ENCODE results near the gene RASAL2. TPM values are rescaled to one million over a fixed set of nuclear protein-coding genes. Genes with fewer than 3 reads are reported as not detected.
"Not testable (repeated sequence)": the region's sequence is repeated elsewhere in the genome, so short reads cannot be mapped to it uniquely, and the experiment has no call there.

The RASAL2 gene
- total RNA-seq, 2 experiments from 2014 or later = not detected

DNA sequence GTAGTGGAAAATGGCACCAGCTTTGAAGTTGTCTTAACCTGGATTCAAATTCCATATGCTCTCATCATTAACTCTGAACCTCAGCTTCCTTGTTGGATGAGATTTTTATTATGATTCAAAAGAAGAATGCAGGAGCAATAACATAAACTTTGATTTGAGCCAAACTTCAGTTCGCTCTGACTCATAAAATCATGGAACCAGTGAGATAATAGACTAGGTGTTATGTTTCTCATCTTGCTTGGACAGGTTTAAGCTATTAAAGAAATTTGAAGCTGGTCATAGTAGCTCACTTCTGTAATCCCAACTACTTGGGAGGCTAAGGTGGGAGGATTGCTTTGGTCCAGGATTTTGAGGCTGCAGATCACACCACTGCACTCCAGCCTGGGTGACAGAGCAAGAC lies 230.1 kb downstream of the RASAL2 start:
- ChIA-PET POLR2A (no interaction called here), CTCF (no interaction called here)
- no peaks in the 10 kb centered on the region for H3K27me3 Mint-ChIP-seq
- H3K27ac Mint-ChIP-seq = no peak overlapping the region
- no peaks in the 10 kb centered on the region for H3K9me3 Mint-ChIP-seq
- H3K4me1 Mint-ChIP-seq = no peaks in the 10 kb centered on the region
- H3K4me3 Mint-ChIP-seq = no peak overlapping the region
- DNase-seq = no peak
- H3K36me3 Mint-ChIP-seq (ENCODE audit: low read depth) = no peaks in the 10 kb centered on the region

DNA sequence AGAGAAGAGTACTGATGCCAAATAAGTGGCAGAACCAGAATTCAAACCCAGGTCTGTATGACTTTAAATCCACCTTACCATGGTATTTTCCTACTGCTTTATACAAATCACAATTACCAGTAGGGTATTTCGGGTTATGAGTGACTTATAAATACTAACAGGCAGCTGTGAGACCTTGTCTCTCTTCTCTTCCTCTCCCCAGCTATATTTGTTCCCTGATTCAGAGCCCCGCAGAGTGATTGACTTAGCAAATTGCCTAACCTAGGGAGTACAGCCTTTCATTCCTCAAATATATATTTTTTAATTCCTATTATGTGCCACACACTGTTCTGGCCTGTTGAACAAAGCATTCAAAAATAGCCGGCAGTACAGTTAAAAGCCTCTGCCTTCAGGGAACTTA lies 234.8 kb downstream of the RASAL2 start:
- Mint-ChIP-seq H3K27ac (no peak overlapping the region), H3K36me3 (ENCODE audit: low read depth) (no peaks in the 10 kb centered on the region), H3K9me3 (no peaks in the 10 kb centered on the region), H3K4me3 (no peak overlapping the region), H3K27me3 (no peaks in the 10 kb centered on the region), H3K4me1 (no peaks in the 10 kb centered on the region)
- ChIA-PET CTCF (no interaction called here), POLR2A (no interaction called here)
- DNase-seq = no peak

DNA sequence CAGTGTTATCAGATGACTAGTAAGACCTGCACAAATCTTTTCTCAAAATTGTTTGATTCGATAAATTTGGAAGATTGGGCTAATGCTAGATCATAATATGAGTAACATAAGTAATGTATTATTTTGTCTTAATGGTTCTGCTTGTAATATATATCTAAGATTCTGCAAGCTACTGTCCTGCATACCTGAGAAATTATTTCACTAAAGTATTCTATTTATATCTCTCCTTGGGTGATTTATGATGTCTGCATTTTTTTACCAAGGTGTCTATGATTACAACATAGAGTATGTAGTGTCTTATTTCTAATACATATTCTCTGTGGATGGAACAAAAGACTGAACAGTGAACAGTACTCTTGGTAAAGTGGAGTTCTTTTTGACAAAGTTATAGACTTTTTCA lies 236.2 kb downstream of the RASAL2 start:
- Mint-ChIP-seq H3K9me3 (no peaks in the 10 kb centered on the region), H3K27me3 (no peaks in the 10 kb centered on the region), H3K4me3 (no peak overlapping the region), H3K36me3 (ENCODE audit: low read depth) (no peaks in the 10 kb centered on the region), H3K27ac (no peak overlapping the region), H3K4me1 (no peaks in the 10 kb centered on the region)
- ChIA-PET CTCF (no interaction called here), POLR2A (no interaction called here)
- DNase-seq = no peak

DNA sequence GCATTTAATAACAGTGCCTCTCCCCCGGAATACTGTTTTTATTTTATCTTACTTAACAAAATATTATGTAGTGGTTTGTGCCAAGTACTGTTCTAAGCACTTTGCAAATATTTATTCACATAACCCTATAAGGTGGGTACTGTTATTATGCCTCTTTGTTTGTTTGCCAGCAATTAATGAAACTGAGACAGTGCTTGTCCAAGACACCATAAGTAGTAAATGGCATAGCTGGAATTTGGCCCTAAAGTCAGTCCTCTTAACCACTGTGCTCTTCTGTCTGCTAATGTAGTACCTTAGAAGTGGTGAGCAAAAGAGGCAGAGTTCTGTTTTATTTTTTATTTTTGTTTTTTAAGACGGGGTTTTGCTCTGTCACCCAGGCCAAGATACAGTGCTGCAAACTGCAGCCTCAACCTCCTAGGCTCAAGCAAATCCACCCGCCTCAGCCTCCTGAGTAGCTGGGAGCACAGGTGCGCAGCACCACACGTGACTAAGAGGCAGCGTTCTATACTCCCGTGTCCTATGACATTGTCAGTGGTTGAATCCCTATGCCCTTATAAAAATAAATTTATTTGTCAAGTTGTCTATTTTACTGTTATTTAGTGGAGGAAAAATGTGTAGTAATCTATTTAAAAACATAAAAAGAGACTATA lies 237.1 kb downstream of the RASAL2 start:
- Mint-ChIP-seq H3K9me3 (no peaks in the 10 kb centered on the region), H3K27ac (no peak overlapping the region), H3K4me1 (no peaks in the 10 kb centered on the region), H3K27me3 (no peaks in the 10 kb centered on the region), H3K36me3 (ENCODE audit: low read depth) (no peaks in the 10 kb centered on the region), H3K4me3 (no peak overlapping the region)
- CTCF ChIA-PET = no interaction called here
- DNase-seq = no peak
- POLR2A ChIA-PET = no interaction called here

DNA sequence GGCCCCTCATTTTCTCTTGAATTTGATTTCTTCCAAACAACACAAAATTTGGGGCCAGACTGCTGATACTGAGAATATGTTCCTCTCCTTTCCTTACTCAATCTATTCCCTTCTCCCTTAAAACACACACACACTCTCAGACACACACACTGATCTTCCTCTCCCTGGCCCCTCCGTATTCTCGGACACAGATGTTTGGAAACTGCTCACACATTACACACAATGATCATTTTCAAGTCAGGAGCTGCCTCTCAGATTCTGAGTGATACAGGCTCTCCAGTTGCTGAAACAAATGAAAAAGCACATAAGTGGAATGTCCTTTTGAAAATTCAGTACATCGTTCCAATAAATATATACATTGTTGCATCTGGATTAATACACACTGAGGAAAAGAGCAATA lies 241.5 kb downstream of the RASAL2 start:
- Mint-ChIP-seq H3K4me3 (no peak overlapping the region), H3K27me3 (peaks cover 3% of the 10 kb centered on the region), H3K27ac (no peak overlapping the region), H3K36me3 (ENCODE audit: low read depth) (no peaks in the 10 kb centered on the region), H3K4me1 (no peaks in the 10 kb centered on the region), H3K9me3 (no peaks in the 10 kb centered on the region)
- POLR2A ChIA-PET = no interaction called here
- DNase-seq = no peak
- CTCF ChIA-PET = no interaction called here

DNA sequence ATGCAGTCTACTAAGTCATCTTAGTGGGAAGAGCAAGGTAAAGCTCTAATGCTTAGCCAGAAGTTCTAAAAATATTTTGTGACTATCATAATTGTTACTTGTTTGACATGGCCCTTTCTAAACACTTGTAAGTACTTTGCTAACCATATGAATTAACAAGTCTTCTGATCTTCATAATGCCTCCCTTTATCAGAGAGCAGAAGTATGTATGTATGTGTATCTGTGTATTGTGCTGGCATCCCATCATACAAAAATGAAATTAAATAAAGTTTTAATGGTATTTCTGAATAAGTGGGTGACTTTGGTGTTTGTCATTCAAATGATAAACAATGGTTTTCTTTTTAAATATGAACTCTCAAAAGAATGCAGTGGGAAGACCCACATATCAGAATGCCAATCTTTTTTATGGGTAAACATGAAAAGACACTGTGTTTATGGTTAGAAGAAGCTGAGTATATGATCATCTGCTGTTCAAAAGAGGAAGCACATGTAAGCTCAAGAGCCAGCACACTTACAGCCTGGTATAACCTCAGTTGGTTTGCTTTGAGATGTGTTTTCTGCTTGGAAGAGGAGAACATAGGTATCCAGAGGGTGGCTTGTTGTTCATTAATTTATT lies 243.3 kb downstream of the RASAL2 start:
- CTCF ChIA-PET = no interaction called here

DNA sequence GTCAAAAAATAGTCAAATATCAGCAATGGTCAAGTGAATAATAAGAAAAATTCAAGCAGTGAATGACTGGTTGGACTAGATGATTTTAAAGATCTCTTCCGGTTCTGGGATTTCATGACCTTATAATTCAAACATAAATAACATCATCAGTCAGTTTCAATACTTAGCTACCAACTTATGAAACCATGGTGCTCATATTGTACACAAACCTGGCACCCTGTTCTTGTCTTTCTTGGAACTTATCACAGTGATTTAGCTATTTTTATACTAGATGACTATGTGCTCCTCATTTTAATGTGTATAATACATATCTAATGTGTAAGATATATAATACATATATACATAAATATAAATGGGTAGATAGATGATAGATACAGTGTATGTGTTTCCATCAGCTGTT lies 245.9 kb downstream of the RASAL2 start:
- POLR2A ChIA-PET = no interaction called here
- CTCF ChIA-PET = no interaction called here
- Mint-ChIP-seq H3K36me3 (ENCODE audit: low read depth) (no peaks in the 10 kb centered on the region), H3K4me1 (no peaks in the 10 kb centered on the region), H3K9me3 (no peaks in the 10 kb centered on the region), H3K27me3 (peaks cover 3% of the 10 kb centered on the region), H3K27ac (no peak overlapping the region), H3K4me3 (no peak overlapping the region)
- no peak for DNase-seq

More for the DNA sequence above, 243.3 kb downstream of the RASAL2 start:
- DNase-seq = no peak
- POLR2A ChIA-PET = no interaction called here
- H3K36me3 Mint-ChIP-seq (ENCODE audit: low read depth) = no peaks in the 10 kb centered on the region
- H3K4me1 Mint-ChIP-seq = no peaks in the 10 kb centered on the region
- no peak overlapping the region for H3K4me3 Mint-ChIP-seq
- H3K27ac Mint-ChIP-seq = no peak overlapping the region
- no peaks in the 10 kb centered on the region for H3K9me3 Mint-ChIP-seq
- peaks cover 3% of the 10 kb centered on the region for H3K27me3 Mint-ChIP-seq

DNA sequence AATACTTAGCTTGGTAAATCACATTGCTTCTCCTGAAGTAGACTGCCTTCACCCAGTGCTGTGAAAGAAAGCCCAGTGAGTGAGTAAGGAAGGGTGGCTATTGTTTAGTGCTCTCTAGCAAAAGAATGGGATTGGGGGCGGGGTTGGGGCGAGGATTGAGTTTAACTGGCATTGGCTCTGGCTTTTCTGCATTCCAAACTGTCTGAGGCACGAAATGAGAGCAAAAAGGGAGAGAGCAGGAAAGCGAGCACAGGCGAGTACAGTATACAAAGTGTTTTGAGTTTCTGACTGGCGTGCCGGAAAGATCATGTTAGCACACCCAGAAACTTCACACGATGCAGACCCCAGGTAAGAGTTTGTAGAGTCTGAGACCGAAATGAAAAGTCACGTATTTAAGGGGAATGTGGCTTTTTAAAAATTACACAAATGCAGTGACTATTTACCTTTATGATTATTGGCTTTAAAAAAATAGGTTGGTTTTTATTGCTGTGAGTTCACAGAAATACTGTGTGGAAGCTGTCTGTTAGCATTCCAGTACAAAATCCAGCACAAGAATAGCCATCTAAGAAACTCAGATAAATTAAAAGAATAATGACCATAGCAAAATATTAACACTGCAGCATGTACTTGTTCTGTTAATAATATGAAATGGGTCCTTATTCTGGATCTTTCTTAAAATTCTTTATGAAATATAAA lies 247.5 kb downstream of the RASAL2 start:
- ChIA-PET POLR2A (no interaction called here), CTCF (no interaction called here)
- H3K27ac Mint-ChIP-seq = no peak overlapping the region
- H3K36me3 Mint-ChIP-seq (ENCODE audit: low read depth) = no peaks in the 10 kb centered on the region
- no peak for DNase-seq
- no peak overlapping the region for H3K4me3 Mint-ChIP-seq
- H3K27me3 Mint-ChIP-seq = peaks cover 3% of the 10 kb centered on the region
- H3K9me3 Mint-ChIP-seq = no peaks in the 10 kb centered on the region
- no peaks in the 10 kb centered on the region for H3K4me1 Mint-ChIP-seq

DNA sequence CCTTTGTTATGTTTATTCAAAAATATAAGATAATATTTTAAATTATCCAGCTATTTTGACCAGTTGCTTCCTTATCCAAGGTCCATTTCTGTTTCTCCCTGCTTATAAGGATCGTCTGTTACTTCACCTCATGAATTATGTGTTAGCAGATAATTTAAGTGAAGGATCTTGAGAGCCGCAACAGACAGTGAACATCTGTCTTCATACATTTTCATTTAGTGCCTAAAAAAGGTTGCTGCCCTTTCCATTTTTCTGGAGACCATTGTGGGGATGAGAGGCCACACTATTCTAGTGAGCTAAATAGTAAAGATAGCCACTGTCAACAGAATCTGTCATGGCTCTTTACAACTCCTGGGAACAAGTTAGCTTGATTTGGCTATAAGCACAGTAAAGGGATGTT lies 248.8 kb downstream of the RASAL2 start:
- Mint-ChIP-seq H3K9me3 (no peaks in the 10 kb centered on the region), H3K4me3 (no peak overlapping the region)
- POLR2A ChIA-PET = no interaction called here

DNA sequence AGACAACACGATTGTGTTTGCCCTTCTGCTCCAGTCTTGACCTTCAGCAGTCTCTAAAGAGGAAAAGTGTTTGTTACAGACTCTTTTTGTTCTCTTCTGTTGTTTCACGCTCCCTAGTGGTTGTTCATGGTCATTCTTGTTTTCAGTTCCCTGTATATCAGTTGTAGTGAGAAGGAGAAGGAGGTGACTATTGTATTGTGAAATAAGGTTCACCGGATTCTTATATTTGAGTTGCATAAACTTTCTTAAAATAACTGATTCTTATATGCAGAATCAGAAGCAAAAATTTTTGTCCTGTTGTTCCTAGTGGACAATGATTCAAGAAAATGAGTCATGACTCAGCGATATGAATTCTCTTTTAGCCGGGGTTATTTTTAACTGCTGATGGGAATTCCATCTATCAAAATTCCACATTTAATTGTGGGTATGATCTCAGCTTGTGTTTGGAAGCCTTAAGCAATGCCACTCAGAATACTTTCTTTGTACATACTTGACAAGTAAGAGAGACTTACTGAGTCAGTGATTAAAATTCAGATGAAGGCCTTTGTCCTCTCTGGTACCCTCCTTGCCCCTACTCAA lies 250.7 kb downstream of the RASAL2 start:
- DNase-seq = no peak
- no peak overlapping the region for H3K4me3 Mint-ChIP-seq
- no peak overlapping the region for H3K27ac Mint-ChIP-seq
- no peaks in the 10 kb centered on the region for H3K4me1 Mint-ChIP-seq
- H3K36me3 Mint-ChIP-seq (ENCODE audit: low read depth) = no peaks in the 10 kb centered on the region
- POLR2A ChIA-PET = no interaction called here
- H3K9me3 Mint-ChIP-seq = no peaks in the 10 kb centered on the region
- CTCF ChIA-PET = no interaction called here
- no peaks in the 10 kb centered on the region for H3K27me3 Mint-ChIP-seq

More for the DNA sequence above, 248.8 kb downstream of the RASAL2 start:
- H3K27ac Mint-ChIP-seq = no peak overlapping the region
- CTCF ChIA-PET = no interaction called here
- peaks cover 3% of the 10 kb centered on the region for H3K27me3 Mint-ChIP-seq
- no peaks in the 10 kb centered on the region for H3K36me3 Mint-ChIP-seq (ENCODE audit: low read depth)
- no peaks in the 10 kb centered on the region for H3K4me1 Mint-ChIP-seq
- DNase-seq = no peak

DNA sequence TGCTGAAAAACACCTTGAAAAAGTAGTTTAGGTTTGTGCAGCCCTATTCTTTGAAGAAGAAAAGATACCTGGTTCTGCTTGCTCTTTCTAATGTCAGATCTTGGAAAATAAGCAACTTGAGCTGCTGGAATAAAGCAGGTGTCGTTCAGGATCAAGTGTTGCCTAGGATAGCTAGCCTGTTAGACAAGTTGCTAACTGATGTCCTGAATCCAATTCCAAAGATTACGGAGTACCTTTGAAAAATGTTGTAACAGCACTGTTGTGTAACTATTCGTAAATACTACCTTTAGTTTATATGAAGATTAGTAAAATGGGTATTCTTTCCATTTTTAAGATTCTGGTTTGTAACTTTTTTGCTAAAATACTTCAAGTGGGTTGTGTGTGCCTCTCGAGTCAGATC lies 251.3 kb downstream of the RASAL2 start:
- no peak for DNase-seq
- POLR2A ChIA-PET = no interaction called here
- H3K4me3 Mint-ChIP-seq = no peak overlapping the region
- H3K4me1 Mint-ChIP-seq = no peaks in the 10 kb centered on the region
- CTCF ChIA-PET = no interaction called here
- H3K36me3 Mint-ChIP-seq (ENCODE audit: low read depth) = no peaks in the 10 kb centered on the region
- H3K27ac Mint-ChIP-seq = no peak overlapping the region
- no peaks in the 10 kb centered on the region for H3K9me3 Mint-ChIP-seq
- no peaks in the 10 kb centered on the region for H3K27me3 Mint-ChIP-seq

DNA sequence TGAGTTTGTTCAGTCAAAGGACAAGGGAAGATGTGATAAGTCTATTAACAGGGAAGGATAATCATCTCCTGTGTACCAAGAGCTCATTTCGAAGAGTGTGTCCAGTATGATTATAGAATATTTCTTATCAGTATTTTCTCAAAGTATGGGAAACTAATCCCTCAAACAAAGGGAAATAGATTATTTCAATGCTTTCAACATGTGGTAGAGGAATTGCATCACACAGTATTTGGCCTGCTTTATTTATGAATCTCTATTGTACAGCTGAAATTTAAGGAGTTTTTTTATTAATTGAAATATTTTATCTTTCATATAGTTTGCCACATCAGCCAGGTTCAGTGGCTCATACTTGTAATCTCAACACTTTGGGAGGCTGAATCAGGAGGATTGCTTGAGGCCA lies 251.9 kb downstream of the RASAL2 start:
- DNase-seq = no peak
- Mint-ChIP-seq H3K27me3 (no peaks in the 10 kb centered on the region), H3K27ac (no peak overlapping the region), H3K9me3 (no peaks in the 10 kb centered on the region), H3K4me1 (no peaks in the 10 kb centered on the region), H3K4me3 (no peak overlapping the region), H3K36me3 (ENCODE audit: low read depth) (no peaks in the 10 kb centered on the region)
- ChIA-PET POLR2A (no interaction called here), CTCF (no interaction called here)

DNA sequence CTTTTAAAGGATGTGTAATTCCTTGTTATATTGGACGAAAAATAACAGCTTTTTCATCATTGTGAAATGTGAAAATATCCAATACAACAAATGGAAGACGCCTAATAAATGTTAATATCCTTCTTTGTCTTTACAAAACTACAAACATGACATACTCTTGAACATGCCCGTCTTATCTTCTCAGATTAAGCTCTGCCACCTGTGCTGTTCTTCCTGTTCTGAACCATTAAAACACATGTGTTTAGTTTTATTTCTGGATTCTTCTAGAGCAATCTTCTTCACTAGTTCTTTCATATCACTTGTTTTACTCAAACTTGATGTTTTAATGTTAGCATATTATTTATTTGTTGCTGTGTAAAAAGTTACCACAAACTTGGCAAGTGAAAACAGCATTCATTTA lies 255.9 kb downstream of the RASAL2 start:
- Mint-ChIP-seq H3K9me3 (peaks cover 3% of the 10 kb centered on the region), H3K27me3 (no peaks in the 10 kb centered on the region), H3K4me1 (no peaks in the 10 kb centered on the region), H3K4me3 (no peak overlapping the region), H3K36me3 (ENCODE audit: low read depth) (no peaks in the 10 kb centered on the region), H3K27ac (no peak overlapping the region)
- no peak for DNase-seq
- ChIA-PET POLR2A (no interaction called here), CTCF (no interaction called here)

DNA sequence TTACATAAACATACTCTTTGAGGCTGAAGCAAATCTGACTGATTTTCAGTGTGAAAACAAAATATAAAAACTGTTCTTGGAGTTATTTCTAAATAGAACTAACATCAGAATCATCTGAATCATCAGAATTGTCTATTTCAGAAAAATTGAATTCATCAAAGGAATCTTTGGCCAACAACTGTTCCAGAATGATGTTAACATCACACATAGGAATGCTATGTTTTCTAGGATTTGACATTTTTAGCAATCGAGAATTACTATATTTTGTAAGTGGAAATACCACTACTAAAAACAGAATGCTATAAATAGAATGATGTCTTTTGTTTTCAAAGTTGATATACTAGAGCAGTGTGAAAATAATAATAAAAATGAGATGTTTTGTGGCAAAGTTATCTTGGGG lies 258.0 kb downstream of the RASAL2 start:
- H3K27ac Mint-ChIP-seq; POLR2A ChIA-PET; H3K4me1 Mint-ChIP-seq; H3K36me3 Mint-ChIP-seq (ENCODE audit: low read depth); H3K27me3 Mint-ChIP-seq; H3K4me3 Mint-ChIP-seq; H3K9me3 Mint-ChIP-seq; CTCF ChIA-PET; DNase-seq: not testable (repeated sequence)
